T-helper 2 cell treated with Interferon-gamma antibody and Interleukin-4, amounts not matched to agents 100 ng/mL and 5 ng/mL, for 36 hours (primary cell): Measurements from ENCODE around the gene OR51G1. TPM values are rescaled to one million over a fixed set of nuclear protein-coding genes. Genes with fewer than 3 reads are reported as not detected.

Source experiments
- total RNA-seq: library from RNA; stranded (reverse); gene quantifications from 2 replicates; pipeline ENCODE4 v1.2.3, GENCODE V29; 2022

OR51G1 gene
- total RNA-seq, 1 donor from 2014 or later: not detected

Other genes with a start within 250 kb of the OR51G1 start
- gene OR51E2, start 226.5 kb downstream of the OR51G1 start, total RNA-seq: not detected in 2 replicates
- not detected in 2 replicates for gene MMP26, start 219.6 kb downstream of the OR51G1 start, total RNA-seq
- gene OR51F1, start 154.4 kb downstream of the OR51G1 start, total RNA-seq: not detected in 2 replicates
- gene OR52R1, start 120.0 kb downstream of the OR51G1 start, total RNA-seq: not detected in 2 replicates
- not detected in 2 replicates for gene OR51F2, start 103.0 kb downstream of the OR51G1 start, total RNA-seq
- gene OR51S1, start 75.1 kb downstream of the OR51G1 start, total RNA-seq: not detected in 2 replicates
- gene OR51T1, start 42.4 kb downstream of the OR51G1 start, total RNA-seq: not detected in 2 replicates
- gene OR51A7, start 20.6 kb downstream of the OR51G1 start, total RNA-seq: not detected in 2 replicates
- gene OR51G2, start 5.0 kb downstream of the OR51G1 start, total RNA-seq: not detected in 2 replicates
- gene OR51A4, start 23.3 kb upstream of the OR51G1 start, total RNA-seq: not detected in 2 replicates
- gene OR51A2, start 31.4 kb upstream of the OR51G1 start, total RNA-seq: not detected in 2 replicates
- not detected in 2 replicates for gene OR51L1, start 70.5 kb upstream of the OR51G1 start, total RNA-seq
- gene OR52J3, start 122.2 kb upstream of the OR51G1 start, total RNA-seq: not detected in 2 replicates
- gene OR52E2, start 135.3 kb upstream of the OR51G1 start, total RNA-seq: not detected in 2 replicates
- not detected in 2 replicates for gene OR52E1, start 145.2 kb upstream of the OR51G1 start, total RNA-seq
- not detected in 2 replicates for gene OR52A5, start 214.0 kb upstream of the OR51G1 start, total RNA-seq
- not detected in 2 replicates for gene OR52A1, start 230.4 kb upstream of the OR51G1 start, total RNA-seq